Activated CD8-positive, alpha-beta memory T cell treated with anti-CD3 and anti-CD28 coated beads for 24 hours (primary cell): Measurements from ENCODE around the gene ZNF189.

ENCODE experiments used
- DNase-seq: peaks from one replicate; pipeline ENCODE4 v3.0.0-alpha.2; 2020

The ZNF189 gene

GRCh38 chr9:101427358-101427757 is 28.7 kb downstream of the ZNF189 start:
- no peak for DNase-seq

GRCh38 chr9:101427957-101428655 is 29.5 kb downstream of the ZNF189 start:
- no peak for DNase-seq

GRCh38 chr9:101428909-101429308 is 30.3 kb downstream of the ZNF189 start:
- DNase-seq: no peak

- DNase-seq: no peak
Observed at GRCh38 chr9:101429736-101430135, 31.1 kb downstream of the ZNF189 start.

GRCh38 chr9:101432171-101432570 is 33.5 kb downstream of the ZNF189 start:
- no peak for DNase-seq

- DNase-seq: no peak
Observed at GRCh38 chr9:101432740-101433139, 34.1 kb downstream of the ZNF189 start.

- no peak for DNase-seq
Observed at GRCh38 chr9:101433229-101433628, 34.6 kb downstream of the ZNF189 start.

- DNase-seq: no peak
Observed at GRCh38 chr9:101434998-101435397, 36.3 kb downstream of the ZNF189 start.

- no peak for DNase-seq
Observed at GRCh38 chr9:101435601-101436079, 37.0 kb downstream of the ZNF189 start, which contains the start of gene ALDOB. Gene ALDOB, minus strand, starts transcription at chr9:101435774. Its CDS starts 4,887 bp downstream, at chr9:101430887.

- no peak for DNase-seq
Observed at GRCh38 chr9:101437806-101438232, 39.2 kb downstream of the ZNF189 start.

- no peak for DNase-seq
Observed at GRCh38 chr9:101438523-101438922, 39.9 kb downstream of the ZNF189 start.

GRCh38 chr9:101440714-101441230 is 42.1 kb downstream of the ZNF189 start:
- no peak for DNase-seq

- no peak for DNase-seq
Observed at GRCh38 chr9:101442318-101442717, 43.7 kb downstream of the ZNF189 start.

- DNase-seq: no peak
Observed at GRCh38 chr9:101442736-101443135, 44.1 kb downstream of the ZNF189 start.

- DNase-seq: no peak
Observed at GRCh38 chr9:101443364-101443771, 44.7 kb downstream of the ZNF189 start.

- no peak for DNase-seq
Observed at GRCh38 chr9:101445353-101446029, 46.8 kb downstream of the ZNF189 start.

- DNase-seq: no peak
Observed at GRCh38 chr9:101446732-101447131, 48.1 kb downstream of the ZNF189 start.

GRCh38 chr9:101448680-101449070 is 50.0 kb downstream of the ZNF189 start:
- DNase-seq: no peak

GRCh38 chr9:101449071-101449721 is 50.5 kb downstream of the ZNF189 start:
- peak; percentile 78 for DNase-seq

GRCh38 chr9:101450931-101451330 is 52.3 kb downstream of the ZNF189 start:
- no peak for DNase-seq

GRCh38 chr9:101451498-101451897 is 52.8 kb downstream of the ZNF189 start:
- DNase-seq: no peak

GRCh38 chr9:101453776-101454570 is 55.3 kb downstream of the ZNF189 start:
- DNase-seq: no peak
